T-helper 1 cell (primary cell): Measurements from ENCODE around the gene VRK1.
"Not testable (repeated sequence)": the region's sequence is repeated elsewhere in the genome, so short reads cannot be mapped to it uniquely, and the experiment has no call there.

Source experiments
- DNase-seq, 5 donors: peaks; one replicate each; pipeline ENCODE4 v3.0.0-alpha.2; 2012 to 2020

VRK1 gene

DNA sequence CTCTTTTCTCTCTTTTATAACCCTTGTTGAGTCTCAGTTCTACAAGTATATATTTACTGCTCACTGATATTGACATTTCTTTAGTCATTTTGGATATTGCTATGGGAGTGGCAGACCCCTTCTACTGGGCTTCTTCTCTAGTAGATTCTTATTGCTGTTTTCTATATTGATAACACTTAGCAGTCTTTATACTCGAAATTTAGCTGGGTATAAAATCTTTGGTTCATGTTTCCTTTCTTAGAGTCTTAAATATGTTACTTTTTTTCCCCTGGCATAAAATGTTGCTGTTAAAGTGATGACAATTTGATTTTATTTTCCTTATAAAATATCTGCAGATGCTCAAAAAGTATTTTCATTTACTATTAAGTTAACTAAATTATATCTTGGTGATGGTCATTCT, 32.6 kb downstream of the VRK1 start:
- no peak for DNase-seq

DNA sequence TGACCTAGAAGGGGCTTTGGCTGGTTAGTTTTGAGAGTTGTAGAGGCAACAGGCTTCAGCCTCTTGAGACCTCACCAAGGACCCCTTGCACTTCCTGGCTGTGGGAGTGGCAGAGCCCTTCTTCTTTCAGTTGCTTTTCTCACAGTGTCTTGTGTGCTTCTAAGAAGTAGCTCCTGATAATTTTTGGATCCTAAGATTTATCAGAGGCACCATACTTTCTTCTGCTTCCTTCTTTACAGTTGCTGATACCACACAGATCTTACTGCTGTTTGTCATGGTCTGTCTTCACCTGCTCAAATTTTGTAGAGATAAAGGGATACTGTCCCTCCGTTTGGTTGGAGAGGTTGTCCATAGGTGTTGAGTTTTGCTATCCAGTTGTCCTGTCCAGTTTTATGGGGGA, 33.8 kb downstream of the VRK1 start:
- DNase-seq: no peak

DNA sequence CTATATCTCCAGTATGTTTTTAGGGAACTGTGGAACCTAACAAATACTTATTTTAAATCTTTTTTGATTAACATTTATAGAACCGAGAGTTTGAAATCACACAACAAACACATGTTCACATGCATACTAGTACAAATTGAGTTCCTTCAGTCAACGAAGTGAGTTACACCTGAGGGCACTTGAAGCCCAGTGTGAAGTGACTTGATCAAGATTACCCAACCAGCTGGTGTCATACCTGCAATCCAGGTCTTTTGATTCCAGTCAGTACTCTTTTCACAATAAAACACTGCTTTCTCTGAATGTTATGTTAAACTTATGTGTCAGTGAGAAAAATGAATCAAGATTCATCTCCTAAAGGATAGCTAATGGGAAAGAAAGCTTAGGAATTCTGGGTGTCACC, 35.2 kb downstream of the VRK1 start:
- no peak for DNase-seq

DNA sequence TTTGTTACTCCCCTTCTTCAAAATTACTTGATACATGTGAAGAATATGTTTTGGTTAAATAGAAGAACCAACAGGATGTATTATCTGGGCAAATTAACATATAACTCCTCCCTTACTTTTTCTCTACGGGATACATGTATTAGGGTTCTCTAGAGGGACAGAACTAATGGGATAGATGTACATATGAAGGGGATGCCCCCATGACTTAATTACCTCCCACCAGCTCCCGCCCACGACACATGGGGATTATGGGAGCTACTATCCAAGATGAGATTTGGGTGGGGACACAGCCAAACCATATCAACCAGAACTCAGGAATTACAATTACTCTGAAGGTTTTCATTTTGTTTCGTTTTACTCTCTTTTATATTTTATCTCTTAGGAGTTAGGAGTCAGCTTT, 41.3 kb downstream of the VRK1 start:
- no peak for DNase-seq

DNA sequence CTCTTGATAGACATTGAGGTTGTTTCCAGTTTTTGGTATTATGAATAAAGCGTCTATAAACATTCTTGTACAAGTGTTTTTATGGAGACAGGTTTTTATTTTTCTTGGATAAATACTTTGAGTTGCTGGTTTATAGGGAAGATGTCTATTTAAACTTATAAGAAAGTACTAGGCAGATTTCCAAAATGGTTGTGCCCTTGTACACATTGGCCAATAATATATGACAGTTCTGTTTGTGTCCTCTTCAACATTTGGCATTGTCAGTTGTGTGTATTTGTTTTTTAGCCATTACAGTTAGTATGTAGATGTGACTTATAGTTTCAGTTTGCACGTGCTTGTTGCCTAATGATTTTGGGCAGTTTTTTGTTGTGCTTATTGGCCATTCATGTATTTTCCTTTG, 42.1 kb downstream of the VRK1 start:
- DNase-seq: no peak

DNA sequence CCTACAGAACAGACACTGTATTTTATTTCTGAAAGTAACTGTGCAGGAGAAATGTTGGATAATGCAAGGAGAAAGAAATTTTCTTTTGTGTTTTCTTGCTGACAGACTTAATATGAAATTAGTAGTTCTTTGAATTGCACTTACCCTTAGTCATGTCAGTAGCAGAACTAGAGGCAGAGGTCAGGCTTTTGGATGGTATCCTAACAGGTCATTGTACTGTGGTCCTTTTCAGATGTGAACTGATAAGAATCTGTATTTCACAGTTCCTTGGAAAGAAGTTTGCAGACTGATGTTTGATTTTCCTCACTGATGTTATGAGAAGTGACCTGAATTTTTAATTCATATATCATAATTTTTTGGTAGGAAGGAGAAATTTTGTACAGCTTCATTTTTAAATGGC, 46.0 kb downstream of the VRK1 start:
- no peak for DNase-seq

DNA sequence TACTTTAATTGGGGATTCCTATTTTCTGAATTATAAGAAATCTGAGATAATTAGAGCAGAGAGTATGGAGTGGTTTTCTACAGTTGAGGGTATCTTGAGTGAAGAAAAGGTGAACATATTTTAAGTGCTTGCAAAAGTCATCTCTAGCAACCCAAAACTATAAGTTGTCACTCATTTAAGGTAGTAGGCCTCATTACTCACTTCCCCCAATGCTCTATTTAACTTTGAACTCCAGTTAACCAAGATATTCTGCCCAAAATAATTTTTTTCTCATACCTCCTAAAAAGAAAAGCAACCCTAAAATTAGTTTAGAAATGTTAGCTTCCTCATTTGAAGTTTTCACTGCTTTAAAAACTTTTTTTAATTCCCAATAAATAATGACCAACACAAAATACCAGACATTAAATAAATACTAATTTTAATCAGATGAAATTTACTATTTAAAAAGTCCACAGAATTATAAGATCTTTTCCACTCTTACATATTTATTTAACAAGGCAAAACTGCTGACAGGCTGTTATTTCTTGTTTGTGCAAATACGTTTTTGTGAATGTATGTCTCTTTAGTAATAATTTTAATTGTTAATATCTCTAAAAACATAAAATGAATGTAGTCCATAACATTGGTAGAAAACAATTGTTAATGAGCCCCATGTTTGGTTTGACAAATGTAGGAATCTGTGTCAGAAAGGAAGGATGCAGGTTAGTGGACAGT, 47.8 kb downstream of the VRK1 start:
- no peak for DNase-seq

DNA sequence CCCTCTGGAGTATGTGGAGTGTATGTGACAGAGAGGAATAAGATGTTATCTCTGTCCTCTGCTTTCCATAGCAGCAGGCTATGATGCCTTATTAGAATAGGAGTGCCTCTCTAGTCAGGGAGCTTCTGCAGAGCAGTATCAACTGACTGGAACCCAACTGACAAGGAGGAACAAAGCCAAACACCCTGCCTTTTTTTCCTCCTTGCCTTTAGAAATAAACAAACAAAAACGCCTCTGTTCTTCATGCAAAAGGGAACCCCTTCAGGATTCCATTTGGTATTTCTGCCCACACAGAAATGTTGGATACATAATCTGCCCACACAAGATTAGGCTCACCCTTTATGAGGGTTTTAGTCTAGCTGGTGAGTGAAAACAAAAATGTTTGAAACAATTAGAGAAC, 50.3 kb downstream of the VRK1 start:
- no peak for DNase-seq

DNA sequence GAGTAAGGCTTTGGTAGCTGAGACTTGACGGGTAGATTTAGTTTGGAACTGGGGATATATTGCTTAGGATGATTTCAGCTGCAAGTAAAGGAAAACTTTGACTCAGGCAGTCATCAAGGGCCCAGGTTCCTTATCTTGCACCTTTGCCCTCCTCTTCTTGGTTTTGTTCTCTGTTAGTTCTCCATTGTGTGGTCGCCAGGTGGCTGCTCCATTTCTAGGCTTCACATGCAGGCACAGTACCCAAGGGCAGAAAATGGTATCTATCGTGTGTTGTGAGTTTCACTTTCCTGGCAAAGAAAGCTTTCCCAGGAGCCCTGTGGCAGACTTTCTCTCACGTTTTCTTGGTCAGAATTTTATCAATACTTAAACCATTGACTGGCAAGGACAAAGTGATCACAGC, 50.8 kb downstream of the VRK1 start:
- no peak for DNase-seq

DNA sequence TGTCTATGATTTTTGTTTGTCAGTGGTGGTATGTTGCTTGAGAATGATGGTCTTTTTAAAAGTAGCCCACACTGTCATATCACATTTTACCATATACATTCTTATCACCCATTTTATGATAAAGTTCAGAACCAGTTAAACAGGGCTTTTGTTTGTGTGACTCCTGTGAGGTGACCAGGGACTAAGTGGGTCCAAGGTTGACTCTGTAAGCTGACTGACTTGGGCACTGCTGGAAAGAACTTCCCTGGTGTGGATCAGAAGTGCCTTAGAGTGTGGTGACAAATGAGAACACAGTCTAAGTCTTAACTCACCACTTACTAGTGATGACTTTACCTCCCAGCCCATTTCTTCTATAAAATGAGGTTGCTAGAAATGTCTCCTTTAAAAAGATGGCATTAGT, 52.6 kb downstream of the VRK1 start:
- DNase-seq: no peak

DNA sequence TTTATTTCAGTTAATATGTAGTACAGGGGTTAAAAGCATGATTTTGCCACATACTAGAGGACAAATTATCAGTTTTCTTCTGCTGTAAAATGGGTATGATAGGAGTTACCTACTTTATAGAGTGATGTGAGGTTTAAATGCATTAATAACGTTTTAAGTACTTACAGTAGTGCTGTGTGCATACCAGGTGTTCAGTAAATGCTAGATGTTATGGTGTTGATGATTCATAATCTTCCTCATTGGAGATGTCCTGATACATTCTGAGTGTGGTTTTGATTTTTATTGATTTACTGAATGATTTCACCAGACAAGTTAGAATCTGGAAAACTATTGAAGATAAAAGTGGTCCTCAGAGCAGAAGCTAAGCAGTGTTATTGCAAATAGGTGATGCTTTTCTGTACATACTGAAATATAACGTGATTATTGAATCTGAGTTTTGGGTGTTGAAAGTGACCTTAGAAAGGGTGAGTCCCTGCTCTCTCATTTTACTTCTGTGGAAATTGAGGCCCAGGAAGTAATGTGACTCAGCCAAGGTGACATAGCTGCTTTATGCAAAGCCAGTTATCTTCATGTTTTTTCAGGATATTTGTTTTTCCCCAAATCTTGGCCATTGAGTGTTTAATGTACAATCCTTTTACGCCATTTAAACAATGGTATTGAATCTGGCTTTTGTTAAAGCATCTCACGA, 54.7 kb downstream of the VRK1 start:
- no peak for DNase-seq

DNA sequence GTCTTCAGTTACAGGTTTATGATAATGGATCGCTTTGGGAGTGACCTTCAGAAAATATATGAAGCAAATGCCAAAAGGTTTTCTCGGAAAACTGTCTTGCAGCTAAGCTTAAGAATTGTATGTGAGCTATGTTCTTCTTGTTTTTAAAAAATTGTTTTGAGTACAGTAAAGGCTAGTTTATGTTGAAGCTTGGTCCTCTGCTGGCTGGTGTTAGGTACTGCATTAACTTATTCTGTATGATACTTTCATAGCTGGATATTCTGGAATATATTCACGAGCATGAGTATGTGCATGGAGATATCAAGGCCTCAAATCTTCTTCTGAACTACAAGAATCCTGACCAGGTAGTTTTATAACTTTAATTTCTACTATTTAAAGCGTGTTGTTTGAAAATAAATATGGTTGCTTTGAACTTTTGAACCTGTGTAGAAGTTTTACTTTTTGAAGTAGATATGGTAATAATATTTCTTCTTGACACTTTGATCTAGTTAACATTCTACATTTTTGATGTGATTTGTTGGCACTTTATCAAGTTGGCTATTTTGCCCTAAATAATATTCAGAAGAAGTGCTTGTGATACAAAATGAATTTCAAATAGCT, 55.7 kb downstream of the VRK1 start:
- DNase-seq: peak in 2 of 5 donors; percentile 1 to 8

DNA sequence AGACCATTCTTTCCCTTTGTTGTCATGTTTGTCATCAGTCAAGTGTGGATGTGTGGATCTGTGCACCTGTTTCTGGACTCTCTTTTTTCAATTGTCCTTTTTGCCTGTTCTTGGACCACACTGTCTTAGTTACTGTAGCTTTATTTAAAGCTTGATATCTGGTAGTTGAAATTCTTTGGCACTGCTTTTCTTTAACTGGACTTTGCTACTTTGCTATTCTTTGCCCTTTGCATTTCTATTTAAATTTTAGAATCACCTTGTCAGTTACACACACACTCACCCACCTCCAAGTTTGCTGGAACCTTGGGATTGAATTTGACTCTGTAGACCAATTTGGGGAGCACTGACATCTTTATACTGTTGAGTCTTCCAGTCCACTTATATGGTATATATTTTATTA, 61.5 kb downstream of the VRK1 start:
- DNase-seq: no peak

DNA sequence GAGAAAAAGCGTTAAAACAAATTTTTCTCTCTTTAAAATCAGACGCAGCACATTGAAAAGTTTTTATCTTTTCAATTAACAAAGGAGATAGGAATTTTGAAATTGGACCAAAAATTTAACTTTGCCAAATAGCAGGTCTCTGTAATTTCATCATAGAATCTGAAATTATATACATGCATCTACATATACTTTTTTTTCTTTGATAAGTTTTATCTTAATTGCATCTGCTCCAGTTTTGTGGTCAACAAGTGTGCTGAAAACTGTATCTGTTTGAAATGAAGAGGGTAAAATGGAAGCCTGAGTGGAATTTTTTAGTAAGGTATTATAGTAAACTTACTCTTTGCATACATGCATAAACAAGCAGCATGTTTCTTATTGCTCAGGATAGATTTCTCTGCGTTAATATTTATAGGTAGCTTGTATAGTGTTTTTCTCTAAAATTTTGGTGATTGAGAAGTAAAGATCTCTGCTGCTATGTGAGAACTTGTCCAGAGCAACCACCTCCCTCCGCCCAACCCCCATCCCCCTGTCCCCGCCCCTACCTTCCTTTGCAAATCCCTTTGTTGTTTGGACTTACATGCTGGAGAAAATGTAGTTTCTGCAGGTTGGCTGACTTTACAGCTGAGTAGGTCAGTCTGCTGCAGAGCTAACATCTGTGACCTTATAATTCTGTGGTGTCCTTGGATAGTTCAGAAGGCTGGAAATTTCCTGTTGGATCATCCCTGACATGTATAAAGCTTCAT, 64.6 kb downstream of the VRK1 start:
- DNase-seq: no peak

DNA sequence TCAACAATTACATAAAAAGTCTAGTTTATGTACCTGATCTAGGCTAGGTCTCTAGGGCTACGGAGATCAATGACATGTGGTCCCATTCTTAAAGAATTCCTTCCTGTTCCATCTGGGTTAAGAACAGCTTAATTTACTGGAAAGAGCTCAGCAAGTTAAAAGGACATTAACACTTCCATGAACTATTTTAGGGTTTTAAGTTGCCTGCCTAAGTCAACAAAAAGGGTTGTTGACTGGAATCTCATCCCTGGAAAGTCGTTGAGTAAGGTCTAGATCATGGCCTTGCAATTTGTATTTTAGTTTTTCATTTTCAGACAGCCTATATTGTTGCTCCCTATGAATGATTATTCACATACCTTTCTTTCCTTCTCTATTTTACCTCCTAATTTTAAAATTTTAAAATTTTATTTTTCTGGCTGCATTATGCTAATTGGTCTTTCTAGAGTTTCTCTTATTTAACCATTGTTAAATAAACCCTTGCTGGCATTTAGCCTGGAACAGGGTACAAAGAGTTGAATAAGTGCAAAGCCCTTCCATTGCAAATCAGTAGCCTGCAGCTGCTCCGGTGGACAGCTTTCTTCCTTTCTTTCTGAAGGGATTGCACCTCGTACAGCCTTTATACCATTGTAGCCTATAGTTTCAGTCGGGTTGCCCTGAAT, 66.3 kb downstream of the VRK1 start:
- no peak for DNase-seq

DNA sequence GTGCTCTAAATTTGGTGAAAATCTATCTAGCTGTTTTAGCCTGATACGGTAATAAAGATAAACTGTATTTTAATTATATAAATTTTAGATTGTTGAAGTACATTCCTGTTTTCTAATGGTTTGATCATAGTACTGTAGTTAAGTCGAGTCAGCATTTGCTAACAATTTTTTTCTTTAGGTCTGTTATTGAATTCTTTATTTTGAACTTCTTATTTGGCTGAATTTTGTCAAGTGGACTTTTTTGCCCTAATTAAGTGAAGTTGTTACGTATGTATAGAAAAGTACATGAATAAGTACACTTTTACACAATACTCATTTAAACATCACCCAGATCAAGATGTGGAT, 66.8 kb downstream of the VRK1 start:
- no peak for DNase-seq

DNA sequence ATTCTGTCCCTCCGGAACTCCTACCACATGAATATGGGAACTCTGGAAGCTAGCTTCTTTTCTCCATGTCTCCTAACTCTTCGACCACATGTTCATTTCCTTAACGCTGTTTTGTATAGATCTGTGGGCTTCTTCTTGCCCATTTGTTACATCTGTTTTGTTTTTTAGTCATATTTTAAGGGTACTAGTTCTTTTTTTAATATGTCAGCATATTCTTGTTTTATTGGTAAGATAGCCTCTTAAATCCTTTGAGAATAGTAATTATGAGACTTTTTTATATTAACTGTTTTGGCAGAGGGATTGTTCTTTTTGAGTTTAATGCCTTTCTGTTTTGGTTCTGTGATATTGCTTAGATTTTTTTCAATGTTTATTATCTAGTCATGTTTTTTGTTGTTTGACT, 70.5 kb downstream of the VRK1 start:
- no peak for DNase-seq

DNA sequence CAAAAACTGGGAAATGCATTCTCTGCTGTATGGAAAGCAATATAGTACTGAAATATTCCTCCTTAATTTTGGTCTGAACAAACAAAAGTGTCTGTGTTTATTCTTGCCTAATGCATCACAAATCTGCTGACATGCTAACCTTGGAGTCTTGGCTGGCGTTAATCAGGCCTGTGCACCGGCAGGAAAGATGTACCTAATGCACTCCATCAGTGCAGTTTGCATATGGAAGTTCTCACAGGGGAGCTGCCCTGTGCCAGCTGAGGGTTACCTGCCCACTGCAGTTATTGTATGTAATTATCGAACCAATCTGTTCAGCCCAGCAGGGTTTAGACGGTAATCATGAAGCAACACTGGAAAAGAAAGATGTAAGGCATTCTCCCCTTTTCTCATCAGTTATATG, 76.9 kb downstream of the VRK1 start:
- DNase-seq: no peak

DNA sequence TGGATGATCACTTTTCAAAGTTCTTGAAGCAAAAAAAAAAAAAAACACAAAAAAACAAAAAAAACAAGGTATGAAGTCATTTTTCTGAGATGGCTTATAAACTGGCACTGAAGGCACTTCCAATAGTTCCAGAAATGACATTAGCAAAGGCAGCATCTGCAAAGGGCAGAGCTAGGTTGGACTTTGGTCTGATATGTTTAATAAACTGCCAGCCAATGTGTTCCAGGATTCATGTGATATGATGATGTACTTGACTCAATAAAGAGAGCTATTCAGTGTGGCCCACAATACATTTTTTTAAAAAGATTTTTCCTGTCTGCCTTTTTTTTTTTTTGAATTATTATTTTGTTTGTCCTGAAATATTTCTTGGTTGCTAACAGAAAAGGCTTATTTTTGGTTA, 79.6 kb downstream of the VRK1 start:
- no peak for DNase-seq

DNA sequence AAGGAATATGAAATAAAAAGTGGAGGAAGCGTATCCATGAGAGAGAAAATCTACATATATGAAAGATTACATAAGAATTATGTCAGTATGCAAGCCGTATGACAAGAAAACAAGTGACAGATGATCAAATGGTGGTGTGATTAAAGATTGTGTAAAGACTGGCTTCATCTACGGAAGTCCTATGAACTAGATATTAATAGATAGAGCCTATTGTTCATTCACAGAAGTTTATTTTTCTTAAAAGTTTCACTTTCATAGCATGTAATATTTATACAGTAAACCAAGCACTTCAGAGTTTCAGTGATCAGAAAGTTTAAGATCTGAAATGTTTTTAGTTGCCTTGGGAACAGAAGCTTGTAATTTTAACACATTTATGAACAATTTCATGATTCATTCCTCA, 84.5 kb downstream of the VRK1 start:
- no peak for DNase-seq

DNA sequence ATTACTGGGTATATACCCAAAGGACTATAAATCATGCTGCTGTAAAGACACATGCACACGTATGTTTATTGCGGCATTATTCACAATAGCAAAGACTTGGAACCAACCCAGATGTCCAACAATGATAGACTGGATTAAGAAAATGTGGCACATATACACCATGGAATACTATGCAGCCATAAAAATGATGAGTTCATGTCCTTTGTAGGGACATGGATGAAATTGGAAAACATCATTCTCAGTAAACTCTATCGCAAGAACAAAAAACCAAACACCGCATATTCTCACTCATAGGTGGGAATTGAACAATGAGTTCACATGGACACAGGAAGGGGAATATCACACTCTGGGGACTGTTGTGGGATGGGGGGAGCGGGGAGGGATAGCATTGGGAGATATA, 86.8 kb downstream of the VRK1 start:
- not testable (repeated sequence) for DNase-seq

DNA sequence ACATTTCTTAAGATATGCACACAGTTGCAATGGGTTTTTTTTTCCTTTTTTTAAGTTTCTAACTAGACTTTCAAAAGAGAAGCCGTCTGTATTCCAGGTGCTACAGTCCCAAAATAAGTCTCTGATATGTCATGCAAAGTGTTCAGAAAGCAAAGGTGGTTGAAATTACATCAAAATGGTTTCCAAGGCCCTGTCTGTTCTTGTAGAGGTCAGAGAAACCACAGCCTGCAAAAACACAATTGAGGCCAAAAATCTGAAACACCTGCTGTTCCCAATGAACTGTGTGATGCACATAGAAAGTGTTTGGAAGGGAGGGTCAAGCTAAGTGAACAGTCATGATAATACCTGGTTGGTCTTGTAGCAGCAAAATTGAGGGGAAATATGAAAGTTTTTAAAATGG, 91.0 kb downstream of the VRK1 start:
- no peak for DNase-seq

DNA sequence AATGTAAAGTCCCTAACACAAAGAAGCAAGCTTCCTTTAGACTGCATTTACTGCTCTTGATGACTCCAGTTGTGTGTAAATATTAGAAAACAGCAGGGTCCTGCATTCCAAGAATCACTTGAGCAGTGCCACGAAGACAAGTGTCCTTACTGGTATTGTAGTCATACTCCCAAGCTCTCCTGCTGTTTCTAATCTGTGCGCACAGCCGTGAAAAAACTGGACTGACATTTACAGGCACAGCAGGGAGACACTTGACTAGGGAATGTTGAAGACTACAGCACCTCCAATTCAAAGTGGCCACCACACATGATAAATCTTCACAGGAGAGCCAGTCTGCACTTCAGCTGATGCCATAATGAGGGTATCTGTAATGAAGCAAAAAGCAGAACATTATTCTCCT, 91.4 kb downstream of the VRK1 start:
- no peak for DNase-seq
